PC-9 (cell line): Measurements from ENCODE around the gene CDH18. TPM values are rescaled to one million over a fixed set of nuclear protein-coding genes. Genes with fewer than 3 reads are reported as not detected.
A peak's percentile ranks its signal among the peaks of the same experiment; 100 is the strongest.

Experiments
- BruUV-seq: library from RNA; stranded (reverse); fragments of 400-500 nt; replicated peaks from 2 replicates; lab custom pipeline; 2021; lab: Mats Ljungman, UMichigan
- CTCF ChIA-PET: fragments of 300-600 bp; sonication (Branson Sonifier 250); formaldehyde crosslinking; loops from one replicate; lab custom pipeline; 2022; ENCODE audit warnings: antibody characterized with exemption; lab: Charles Lee
- POLR2A ChIA-PET: fragments of 300-600 bp; sonication (Branson Sonifier 250); formaldehyde crosslinking; loops from one replicate; lab custom pipeline; 2022; ENCODE audit warnings: antibody characterized with exemption; ENCODE audit not compliant: unreplicated experiment; lab: Charles Lee
- DNase-seq, 2 experiments: peaks; one replicate each; pipeline versions ENCODE4 v3.0.0 to v3.0.0-alpha.2; 2015 to 2022; ENCODE audit warnings: mixed read lengths in 1 of 2
- H2AFZ ChIP-seq: fragments of 200-600 bp; sonication (generic); 2 replicates; pipeline ENCODE4 v1.8.1; 2017; ENCODE audit warnings: antibody characterized with exemption
- H3F3A ChIP-seq: fragments of 200-600 bp; sonication (generic); 2 replicates; pipeline ENCODE4 v1.8.1; 2017; ENCODE audit warnings: antibody characterized with exemption, mild to moderate bottlenecking, low read depth; ENCODE audit not compliant: insufficient read depth
- H3K27ac ChIP-seq: fragments of 200-600 bp; sonication (generic); 2 replicates; pipeline ENCODE4 v1.6.1; 2016; ENCODE audit warnings: mixed run types
- H3K27me3 ChIP-seq: fragments of 200-600 bp; sonication (generic); 2 replicates; pipeline ENCODE4 v1.6.1; 2016; ENCODE audit warnings: low read depth, mixed run types; ENCODE audit not compliant: insufficient read depth
- H3K36me3 ChIP-seq: fragments of 200-600 bp; sonication (generic); 2 replicates; pipeline ENCODE4 v1.6.1; 2016; ENCODE audit warnings: low read depth, mixed run types
- H3K4me1 ChIP-seq: fragments of 200-600 bp; sonication (generic); replicated peaks from 2 replicates; pipeline ENCODE4 v1.6.1; 2016; ENCODE audit warnings: mixed run types; ENCODE audit not compliant: insufficient read depth
- H3K4me2 ChIP-seq: fragments of 200-600 bp; sonication (generic); 2 replicates; pipeline ENCODE4 v1.6.1; 2017; ENCODE audit warnings: mixed run types
- H3K4me3 ChIP-seq: fragments of 200-600 bp; sonication (generic); 2 replicates; pipeline ENCODE4 v1.6.1; 2016; ENCODE audit warnings: mixed run types
- H3K79me2 ChIP-seq: fragments of 200-600 bp; sonication (generic); 2 replicates; pipeline ENCODE4 v1.6.1; 2017; ENCODE audit warnings: low read depth, mixed run types
- H3K9me2 ChIP-seq: fragments of 200-600 bp; sonication (generic); 2 replicates; pipeline ENCODE4 v1.8.1; 2017; ENCODE audit warnings: mild to moderate bottlenecking; ENCODE audit not compliant: insufficient read depth
- H3K9me3 ChIP-seq: fragments of 200-600 bp; sonication (generic); 2 replicates; pipeline ENCODE4 v1.8.1; 2016; ENCODE audit warnings: low read depth; ENCODE audit not compliant: insufficient read depth
- H4K20me1 ChIP-seq: fragments of 200-600 bp; sonication (generic); 2 replicates; pipeline ENCODE4 v1.8.1; 2017; ENCODE audit not compliant: insufficient read depth
- CTCF ChIP-seq: fragments of 200-600 bp; sonication (generic); conservative IDR thresholded peaks from 2 replicates; pipeline ENCODE4 v1.6.1; 2017; ENCODE audit warnings: mixed run types, antibody characterized with exemption, mild to moderate bottlenecking, moderate library complexity
- EZH2 ChIP-seq: fragments of 200-600 bp; sonication (generic); IDR thresholded peaks from 2 replicates; pipeline ENCODE4 v1.8.0; 2017; ENCODE audit warnings: antibody characterized with exemption, low read depth
- intact Hi-C: fragments of 100-400 bp; cut with micrococcal nuclease; formaldehyde crosslinking; loops from one replicate; pipeline ENCODE4 v1.10.0; 2022; ENCODE audit not compliant: unreplicated experiment
- total RNA-seq: library from RNA; stranded (reverse); gene quantifications from 2 replicates; pipeline ENCODE4 v1.2.3, GENCODE V29; 2021

Gene CDH18
- total RNA-seq, 1 experiment from 2014 or later, result not detected

DNA sequence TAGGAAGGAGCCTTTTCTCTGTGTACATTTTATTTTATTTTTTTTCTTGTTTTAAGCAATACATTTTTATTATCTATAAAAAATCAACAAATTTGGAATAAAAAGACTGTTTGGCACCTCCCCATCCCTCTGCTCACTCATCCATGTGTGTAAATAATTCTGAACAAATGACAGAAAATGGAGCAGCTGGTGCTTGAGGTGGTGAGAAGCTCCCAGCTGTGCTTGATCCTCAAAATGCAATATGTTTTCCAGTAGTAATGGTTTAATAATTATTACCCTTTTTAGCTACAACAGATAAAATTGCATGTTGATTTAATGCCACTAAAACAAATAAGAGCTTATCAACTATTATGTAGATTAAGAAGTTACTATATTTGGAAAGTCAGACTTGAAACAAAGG is 132.5 kb downstream of the CDH18 start:
- H3K27me3 ChIP-seq, result no peaks in the 10 kb centered on the region
- BruUV-seq, result no TSS peak
- CTCF ChIA-PET, result no interaction called here
- H3K9me2 ChIP-seq, result no peaks in the 10 kb centered on the region
- no peak overlapping the region for H3K4me3 ChIP-seq
- H3K79me2 ChIP-seq, result no peaks in the 10 kb centered on the region
- H4K20me1 ChIP-seq, result no peaks in the 10 kb centered on the region
- no peak overlapping the region for H2AFZ ChIP-seq
- H3K4me1 ChIP-seq, result no peaks in the 10 kb centered on the region
- H3K36me3 ChIP-seq, result no peaks in the 10 kb centered on the region
- TF ChIP-seq CTCF, result no peak
- no peak for TF ChIP-seq EZH2
- POLR2A ChIA-PET, result no interaction called here
- H3F3A ChIP-seq, result no peaks in the 10 kb centered on the region; the same call in 1 of the 2 replicates
- no peak overlapping the region for H3K27ac ChIP-seq
- DNase-seq, result no peak
- intact Hi-C loops, result loop anchor here (2.0 kb wide), 1 partner anchor 35 kb away; no protein-coding TSS in a partner anchor
- H3K4me2 ChIP-seq, result no peak overlapping the region
- H3K9me3 ChIP-seq, result no peaks in the 10 kb centered on the region

DNA sequence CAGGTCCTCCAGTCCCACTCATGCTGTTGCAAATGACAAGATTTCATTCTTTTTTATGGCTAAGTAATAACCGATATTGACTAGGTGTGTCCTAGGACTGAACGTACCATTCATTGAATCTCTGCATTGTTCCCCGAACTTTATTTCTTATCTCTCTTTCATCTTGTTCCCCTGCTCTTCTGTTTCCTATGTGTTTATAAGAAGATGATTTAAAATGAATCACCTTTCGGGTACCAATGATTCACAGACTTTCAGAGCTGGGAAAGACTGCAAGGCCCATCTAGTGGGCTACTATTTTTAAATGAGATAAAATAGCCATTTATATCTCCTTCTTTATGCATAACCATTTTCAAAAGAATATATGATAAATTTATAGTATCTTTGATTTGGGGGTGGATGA is 133.0 kb downstream of the CDH18 start:
- Histone ChIP-seq H3F3A (no peaks in the 10 kb centered on the region; the same call in 1 of the 2 replicates), H3K79me2 (no peaks in the 10 kb centered on the region), H3K9me2 (no peaks in the 10 kb centered on the region), H4K20me1 (no peaks in the 10 kb centered on the region), H3K27me3 (no peaks in the 10 kb centered on the region), H3K27ac (no peak overlapping the region), H3K4me1 (no peaks in the 10 kb centered on the region), H2AFZ (no peak overlapping the region), H3K4me2 (no peak overlapping the region), H3K4me3 (no peak overlapping the region), H3K36me3 (no peaks in the 10 kb centered on the region), H3K9me3 (no peaks in the 10 kb centered on the region)
- ChIA-PET CTCF (no interaction called here), POLR2A (no interaction called here)
- TF ChIP-seq EZH2 (no peak), CTCF (no peak)
- intact Hi-C loops, result loop anchor here (2.0 kb wide), 1 partner anchor 36 kb away; no protein-coding TSS in a partner anchor
- DNase-seq, result no peak
- no TSS peak for BruUV-seq

DNA sequence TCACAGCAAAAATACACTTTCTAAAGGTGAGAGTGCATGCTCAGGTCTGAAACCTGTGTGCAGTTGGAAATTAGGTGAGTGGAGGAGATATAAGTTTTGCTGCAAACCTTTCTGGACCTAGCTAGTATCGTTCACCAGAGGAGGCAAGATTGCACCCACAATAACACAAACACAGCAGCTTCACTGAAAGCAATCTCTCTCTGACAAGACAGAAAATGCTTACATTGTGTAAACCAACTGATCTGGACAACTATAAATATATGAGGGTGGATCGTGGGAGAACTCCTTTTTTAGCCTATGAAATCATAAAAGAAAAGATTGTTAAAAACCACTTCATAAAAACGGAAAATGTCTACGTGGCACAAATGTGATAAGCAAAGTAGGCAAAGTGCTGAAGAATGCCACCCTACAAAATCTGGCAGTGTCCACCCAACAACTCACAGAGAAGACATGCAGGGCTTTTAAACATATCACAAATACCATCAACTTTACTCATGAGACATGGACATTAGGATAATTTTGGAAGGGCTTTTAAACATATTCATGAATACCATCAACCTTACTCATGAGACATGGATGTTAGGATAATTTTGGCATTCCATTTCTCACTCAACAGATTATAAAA is 134.3 kb downstream of the CDH18 start:
- H2AFZ ChIP-seq, result no peak overlapping the region
- ChIA-PET POLR2A (no interaction called here), CTCF (no interaction called here)
- intact Hi-C loops, result loop anchor here (2.0 kb wide), 1 partner anchor 37 kb away; no protein-coding TSS in a partner anchor
- no TSS peak for BruUV-seq
- no peaks in the 10 kb centered on the region for H3K27me3 ChIP-seq
- no peak for TF ChIP-seq CTCF
- no peaks in the 10 kb centered on the region for H3K9me3 ChIP-seq
- H3K9me2 ChIP-seq, result no peaks in the 10 kb centered on the region
- H3K4me2 ChIP-seq, result no peak overlapping the region
- DNase-seq, result peak in 1 of 2 experiments; percentile 45
- no peaks in the 10 kb centered on the region for H4K20me1 ChIP-seq
- no peaks in the 10 kb centered on the region for H3K4me1 ChIP-seq
- H3F3A ChIP-seq, result no peaks in the 10 kb centered on the region; the same call in 1 of the 2 replicates
- H3K36me3 ChIP-seq, result no peaks in the 10 kb centered on the region
- H3K79me2 ChIP-seq, result no peaks in the 10 kb centered on the region
- no peak overlapping the region for H3K4me3 ChIP-seq
- no peak overlapping the region for H3K27ac ChIP-seq
